Neural cell (in vitro differentiated cells): ENCODE results near the gene FAM186B.

Experiments used
- CTCF ChIP-seq: fragments of 450-650 bp; IDR thresholded peaks from 2 replicates; pipeline ENCODE4 v1.5.1; 2014; ENCODE audit warnings: antibody characterized with exemption, mild to moderate bottlenecking, moderate library complexity; ENCODE audit not compliant: poor library complexity, severe bottlenecking
- EZH2 ChIP-seq: fragments of 200-600, 300-800 bp; shearing (Covaris generic), sonication (generic); IDR thresholded peaks from 2 replicates; pipeline ENCODE4 v1.6.1; 2014; ENCODE audit warnings: antibody characterized with exemption, low read length, borderline replicate concordance, mild to moderate bottlenecking; ENCODE audit not compliant: insufficient read depth, poor library complexity, severe bottlenecking
- MXI1 ChIP-seq: fragments of 450-650 bp; conservative IDR thresholded peaks from 2 replicates; pipeline ENCODE4 v1.6.1; 2014; ENCODE audit warnings: antibody characterized with exemption, mild to moderate bottlenecking; ENCODE audit not compliant: poor library complexity, severe bottlenecking
- POLR2AphosphoS5 ChIP-seq: IDR thresholded peaks from 2 replicates; pipeline ENCODE4 v1.6.1; 2012
- RAD21 ChIP-seq: fragments of 450-650 bp; conservative IDR thresholded peaks from 2 replicates; pipeline ENCODE4 v1.6.1; 2014; ENCODE audit warnings: antibody characterized with exemption, mild to moderate bottlenecking, moderate library complexity
- SMC3 ChIP-seq: fragments of 450-650 bp; conservative IDR thresholded peaks from 2 replicates; pipeline ENCODE4 v1.6.1; 2014; ENCODE audit warnings: antibody characterized with exemption, mild to moderate bottlenecking, moderate library complexity; ENCODE audit not compliant: poor library complexity
- TAF1 ChIP-seq: IDR thresholded peaks from 2 replicates; pipeline ENCODE4 v1.6.1; 2012; ENCODE audit warnings: low read depth

- TF ChIP-seq CTCF, result no peak
- TF ChIP-seq RAD21, result no peak
- no peak for TF ChIP-seq MXI1
- no peak for TF ChIP-seq TAF1
- no peak for TF ChIP-seq SMC3
- TF ChIP-seq EZH2, result no peak
- TF ChIP-seq POLR2AphosphoS5, result no peak
Measured at GRCh38 chr12:49643135-49643534, 37.7 kb upstream of the FAM186B start.
